RWPE1 (cell line): ENCODE data around the gene NPTN.
A peak's percentile ranks its signal among the peaks of the same experiment; 100 is the strongest.

ENCODE experiments used
- CTCF ChIA-PET: fragments of 350-600 bp; sonication (Branson Sonifier 250); formaldehyde crosslinking; extraction: SDS; loops from one replicate; lab custom pipeline; 2021; lab: Yijun Ruan, JAX
- POLR2A ChIA-PET: fragments of 400-600 bp; formaldehyde crosslinking; extraction: SDS; loops from one replicate; lab custom pipeline; 2020; ENCODE audit warnings: antibody characterized with exemption; ENCODE audit not compliant: low non-redundant PET; lab: Yijun Ruan, JAX
- DNase-seq: peaks from one replicate; pipeline ENCODE4 v3.0.0; 2012; ENCODE audit warnings: low spot score
- H3K27ac ChIP-seq: fragments of 450-650 bp; 2 replicates; pipeline ENCODE4 v1.5.1; 2017
- CTCF ChIP-seq: fragments of 450-650 bp; conservative IDR thresholded peaks from 2 replicates; pipeline ENCODE4 v1.5.1; 2017; ENCODE audit warnings: low read depth, mild to moderate bottlenecking

The NPTN gene

DNA sequence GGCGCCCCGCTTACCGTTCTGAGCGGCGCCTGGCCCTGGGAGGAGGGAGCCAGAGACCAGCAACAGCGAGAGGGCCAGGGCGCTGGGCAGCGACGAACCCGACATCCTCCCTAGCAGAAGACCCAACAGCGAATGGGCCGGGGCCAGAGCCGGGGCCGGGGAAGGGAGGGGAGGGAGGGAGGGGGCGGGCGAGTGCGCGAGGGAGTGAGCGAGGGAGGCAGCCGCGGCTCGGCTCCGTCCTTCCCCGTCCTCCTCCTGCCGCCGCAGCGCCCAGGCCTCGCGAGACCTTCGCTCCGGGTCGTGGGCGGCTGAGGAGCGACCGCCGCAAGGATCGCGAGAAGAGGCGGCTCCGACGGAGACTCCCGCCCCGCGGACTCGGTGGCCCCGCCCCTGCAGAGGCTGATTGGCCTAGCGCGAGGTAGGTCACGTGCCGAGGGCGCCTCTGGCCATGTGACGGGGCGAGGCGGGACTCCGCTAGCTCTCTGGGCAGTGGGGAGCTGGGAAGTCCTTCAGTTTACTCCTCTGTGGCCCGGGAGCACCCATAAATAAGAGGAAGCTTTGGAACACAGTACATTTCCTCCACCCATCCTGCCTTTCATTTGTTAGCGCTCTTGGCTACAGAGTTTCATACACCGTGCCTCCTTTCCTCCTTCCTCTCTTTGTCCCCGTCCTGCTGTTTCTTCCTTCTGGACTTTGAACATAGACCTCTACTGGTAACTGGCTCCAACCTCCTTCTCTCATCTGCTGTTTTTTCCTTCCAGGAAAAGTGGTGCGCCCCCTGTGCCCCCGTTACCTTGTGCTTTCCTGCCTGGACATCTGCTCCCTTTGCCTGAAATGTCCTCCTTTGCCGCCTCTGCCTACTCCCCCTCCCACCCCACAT lies at the start of gene NPTN:
NPTN (minus strand) TSS at position 279 of the 880 bp plus-strand sequence; CDS start at position 105, 174 bp downstream.
- ChIA-PET CTCF (interaction anchor here (1.0 to 3.6 kb wide), 4 partner anchors 31 to 73 kb away, joined by 3 to 28 read pairs (median 10); no protein-coding TSS in a partner anchor), POLR2A (interaction anchor here (0.5 to 0.7 kb wide), 2 partner anchors 53 to 361 kb away, joined by 3 read pairs; no protein-coding TSS in a partner anchor)
- DNase-seq: peak; percentile 96
- peak within 1 kb of the TSS; percentile 97 for H3K27ac ChIP-seq
- no peak for TF ChIP-seq CTCF

DNA sequence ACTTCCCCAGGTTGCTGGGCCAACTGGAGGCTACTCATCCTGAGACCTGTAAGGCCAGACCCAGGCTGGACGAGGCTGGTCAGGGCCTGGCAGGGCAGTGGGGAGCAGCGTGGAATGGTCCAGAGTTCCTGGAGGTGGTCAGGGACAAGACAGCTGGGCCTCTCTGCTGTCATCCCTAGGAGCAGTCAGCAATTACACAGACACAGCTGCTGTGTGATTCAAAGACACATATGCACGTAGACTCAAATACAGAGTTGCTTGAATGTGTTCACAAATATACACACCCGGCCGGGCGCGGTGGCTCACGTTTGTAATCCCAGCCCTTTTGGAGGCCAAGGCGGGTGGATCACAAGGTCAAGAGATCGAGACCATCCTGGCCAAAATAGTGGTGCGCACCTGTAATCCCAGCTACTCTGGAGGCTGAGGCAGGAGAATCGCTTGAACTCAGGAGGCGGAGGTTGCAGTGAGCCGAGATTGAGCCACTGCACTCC lies 49.5 kb upstream of the NPTN start:
- no peak for TF ChIP-seq CTCF
- DNase-seq: no peak
- CTCF ChIA-PET: no interaction called here
- H3K27ac ChIP-seq: no peak overlapping the region
- POLR2A ChIA-PET: no interaction called here

GRCh38 chr15:73681856-73682599 lies 48.8 kb upstream of the NPTN start:
- DNase-seq: no peak
- no peak for TF ChIP-seq CTCF
- ChIA-PET POLR2A (no interaction called here), CTCF (no interaction called here)
- no peak overlapping the region for H3K27ac ChIP-seq

DNA sequence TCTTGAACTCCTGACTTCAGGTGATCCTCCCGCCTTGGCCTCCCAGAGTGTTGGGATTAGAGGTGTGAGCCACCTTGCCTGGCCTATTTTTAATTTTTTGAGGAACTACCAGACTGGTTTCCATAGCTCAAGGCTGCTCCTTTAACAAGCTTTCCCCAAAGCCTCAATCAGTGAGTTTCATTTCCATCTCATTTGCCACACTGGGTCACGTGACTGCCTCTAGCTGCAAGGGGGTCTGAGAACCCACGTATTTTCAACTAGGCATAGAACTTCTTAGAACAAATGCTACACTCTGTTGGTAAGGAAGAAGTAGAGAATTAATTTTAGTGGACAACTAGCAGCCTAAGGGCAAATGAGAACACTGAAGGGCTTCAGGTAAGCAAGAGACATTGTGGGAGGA lies 47.9 kb upstream of the NPTN start:
- POLR2A ChIA-PET: no interaction called here
- H3K27ac ChIP-seq: no peak overlapping the region
- TF ChIP-seq CTCF: no peak
- CTCF ChIA-PET: interaction anchor here (1.3 kb wide), 1 partner anchor 23 kb away, joined by 3 read pairs; no protein-coding TSS in a partner anchor
- no peak for DNase-seq

GRCh38 chr15:73680549-73680948 lies 47.4 kb upstream of the NPTN start:
- CTCF ChIA-PET: interaction anchor here (1.3 kb wide), 1 partner anchor 24 kb away, joined by 3 read pairs; no protein-coding TSS in a partner anchor
- no peak for TF ChIP-seq CTCF
- POLR2A ChIA-PET: no interaction called here
- no peak overlapping the region for H3K27ac ChIP-seq
- DNase-seq: no peak

DNA sequence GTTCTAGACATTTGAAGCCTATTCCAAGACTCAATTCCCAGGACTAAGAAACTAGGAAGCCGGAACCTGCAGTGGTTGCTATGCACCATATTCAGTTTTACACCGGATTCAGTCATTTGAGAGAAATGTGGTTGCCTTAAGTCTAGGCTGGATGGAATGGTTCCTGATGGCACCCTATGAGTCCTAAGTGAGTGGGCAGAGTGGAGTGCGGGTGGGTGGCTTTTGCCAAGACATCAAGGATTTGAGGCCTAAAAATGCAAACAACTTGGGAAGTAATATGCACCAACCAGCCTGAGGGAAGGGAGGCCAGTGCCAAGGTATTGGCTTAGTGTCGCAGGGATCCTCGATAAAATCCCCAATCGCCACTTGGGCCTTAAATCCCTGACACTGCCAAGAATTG lies 46.8 kb upstream of the NPTN start:
- no peak for DNase-seq
- ChIA-PET POLR2A (no interaction called here), CTCF (no interaction called here)
- no peak for TF ChIP-seq CTCF
- no peak overlapping the region for H3K27ac ChIP-seq
